OCI-LY7 (cell line): Measurements from ENCODE around the gene CORO2A. TPM values are rescaled to one million over a fixed set of nuclear protein-coding genes. Genes with fewer than 3 reads are reported as not detected.

Experiments
- BruUV-seq: library from RNA; stranded (reverse); fragments of 400-500 nt; replicated peaks from 2 replicates; lab custom pipeline; 2021; lab: Mats Ljungman, UMichigan
- CTCF ChIA-PET: fragments of 300-600 bp; sonication (Branson Sonifier 250); formaldehyde crosslinking; loops from one replicate; lab custom pipeline; 2022; ENCODE audit warnings: antibody characterized with exemption; ENCODE audit not compliant: unreplicated experiment; lab: Charles Lee
- POLR2A ChIA-PET: fragments of 300-600 bp; sonication (Branson Sonifier 250); formaldehyde crosslinking; loops from one replicate; lab custom pipeline; 2022; ENCODE audit warnings: antibody characterized with exemption; lab: Charles Lee
- DNase-seq: peaks from one replicate; pipeline ENCODE4 v3.0.0-alpha.2; 2015; ENCODE audit warnings: low spot score
- H2AFZ ChIP-seq: fragments of 200-600 bp; sonication (generic), shearing (Covaris generic); 2 replicates; pipeline ENCODE4 v1.6.1; 2014; ENCODE audit warnings: mild to moderate bottlenecking, antibody characterized with exemption, low read length, moderate library complexity
- H3K27ac ChIP-seq: fragments of 200-600 bp; sonication (generic); 2 replicates; pipeline ENCODE4 v1.5.1; 2014; ENCODE audit warnings: mixed run types, low read depth, mild to moderate bottlenecking, moderate library complexity, low read length, inconsistent platforms; ENCODE audit not compliant: poor library complexity, severe bottlenecking
- H3K36me3 ChIP-seq: fragments of 200-600 bp; sonication (generic); 2 replicates; pipeline ENCODE4 v1.6.1; 2014; ENCODE audit warnings: mild to moderate bottlenecking, antibody characterized with exemption, low read length, moderate library complexity, mixed read lengths; ENCODE audit not compliant: insufficient read depth
- H3K4me1 ChIP-seq: fragments of 200-600 bp; sonication (generic); 2 replicates; pipeline ENCODE4 v1.5.1; 2014; ENCODE audit warnings: mild to moderate bottlenecking, low read length; ENCODE audit not compliant: insufficient read depth, poor library complexity, severe bottlenecking
- H3K4me2 ChIP-seq: fragments of 200-600 bp; sonication (generic); 2 replicates; pipeline ENCODE4 v1.6.1; 2014; ENCODE audit warnings: mild to moderate bottlenecking, low read length
- H3K4me3 ChIP-seq: fragments of 200-600 bp; sonication (generic); 2 replicates; pipeline ENCODE4 v1.5.1; 2014; ENCODE audit warnings: mild to moderate bottlenecking, low read depth, low read length; ENCODE audit not compliant: poor library complexity, severe bottlenecking
- H3K79me2 ChIP-seq: fragments of 200-600 bp; sonication (generic); 2 replicates; pipeline ENCODE4 v1.6.1; 2016; ENCODE audit warnings: low read depth, mild to moderate bottlenecking, low read length, moderate library complexity, mixed read lengths; ENCODE audit not compliant: insufficient read depth
- H3K9me2 ChIP-seq: fragments of 200-600 bp; sonication (generic); 2 replicates; pipeline ENCODE4 v1.6.1; 2016; ENCODE audit warnings: mild to moderate bottlenecking, low read length, mixed read lengths; ENCODE audit not compliant: insufficient read depth
- H3K9me3 ChIP-seq: fragments of 200-600 bp; sonication (generic); 2 replicates; pipeline ENCODE4 v1.6.1; 2014; ENCODE audit warnings: mild to moderate bottlenecking, mixed run types, low read length, mixed read lengths
- H4K20me1 ChIP-seq: fragments of 200-600 bp; sonication (generic); 2 replicates; pipeline ENCODE4 v1.6.1; 2014; ENCODE audit warnings: mild to moderate bottlenecking, antibody characterized with exemption, low read length, moderate library complexity, mixed read lengths; ENCODE audit not compliant: insufficient read depth
- CTCF ChIP-seq: fragments of 200-600 bp; sonication (generic); conservative IDR thresholded peaks from 2 replicates; pipeline ENCODE4 v1.5.1; 2014; ENCODE audit warnings: mild to moderate bottlenecking, antibody characterized with exemption, low read length, moderate library complexity, mixed read lengths
- EZH2phosphoT487 ChIP-seq: fragments of 200-600 bp; sonication (generic); IDR thresholded peaks from 2 replicates; pipeline ENCODE4 v1.6.1; 2018; ENCODE audit warnings: low read depth, borderline replicate concordance, mild to moderate bottlenecking, mixed run types, antibody characterized with exemption, low read length, moderate library complexity, mixed read lengths
- intact Hi-C: fragments of 100-400 bp; cut with micrococcal nuclease; formaldehyde crosslinking; loops from one replicate; pipeline ENCODE4 v1.10.0; 2022; ENCODE audit not compliant: unreplicated experiment
- total RNA-seq, 2 experiments: library from RNA; depleted of rRNA in 1 of 2; stranded (reverse); fragments of >200 nt in 1 of 2; shearing (Covaris generic) in 1 of 2; gene quantifications; 2 replicates each; pipeline ENCODE4 v1.2.3, GENCODE V29; 2014 to 2022

Gene CORO2A
- total RNA-seq, 2 experiments from 2014 or later: 1.8 to 3.9 TPM

GRCh38 chr9:98217255-98217654, 24.8 kb upstream of the CORO2A start:
- Histone ChIP-seq H3K36me3 (no peaks in the 10 kb centered on the region), H3K9me2 (no peaks in the 10 kb centered on the region), H3K79me2 (no peaks in the 10 kb centered on the region), H3K4me2 (no peak overlapping the region), H4K20me1 (no peaks in the 10 kb centered on the region), H3K9me3 (no peaks in the 10 kb centered on the region), H3K27ac (no peak overlapping the region), H3K4me1 (no peaks in the 10 kb centered on the region), H3K4me3 (no peak overlapping the region), H2AFZ (no peak overlapping the region)
- no TSS peak for BruUV-seq
- TF ChIP-seq EZH2phosphoT487 (no peak), CTCF (no peak)
- ChIA-PET POLR2A (no interaction called here), CTCF (no interaction called here)
- intact Hi-C loops: no loop called here
- DNase-seq: no peak

- TF ChIP-seq EZH2phosphoT487 (no peak), CTCF (no peak)
- Histone ChIP-seq H3K9me3 (no peaks in the 10 kb centered on the region), H3K4me3 (no peak overlapping the region), H3K79me2 (no peaks in the 10 kb centered on the region), H3K36me3 (no peaks in the 10 kb centered on the region), H3K4me1 (no peaks in the 10 kb centered on the region), H3K9me2 (no peaks in the 10 kb centered on the region), H4K20me1 (no peaks in the 10 kb centered on the region), H2AFZ (no peak overlapping the region), H3K27ac (no peak overlapping the region), H3K4me2 (no peak overlapping the region)
- no TSS peak for BruUV-seq
- intact Hi-C loops: no loop called here
- DNase-seq: no peak
- ChIA-PET POLR2A (no interaction called here), CTCF (no interaction called here)
Observed at GRCh38 chr9:98216391-98216790, 24.0 kb upstream of the CORO2A start.

- no peaks in the 10 kb centered on the region for H3K9me3 ChIP-seq
- H3K79me2 ChIP-seq: no peaks in the 10 kb centered on the region
- H3K4me1 ChIP-seq: no peaks in the 10 kb centered on the region
- no peaks in the 10 kb centered on the region for H3K36me3 ChIP-seq
- H3K4me3 ChIP-seq: no peak overlapping the region
- H4K20me1 ChIP-seq: no peaks in the 10 kb centered on the region
- ChIA-PET POLR2A (no interaction called here), CTCF (no interaction called here)
- TF ChIP-seq CTCF (peak; percentile 64), EZH2phosphoT487 (no peak)
- intact Hi-C loops: no loop called here
- no peak overlapping the region for H2AFZ ChIP-seq
- H3K9me2 ChIP-seq: no peaks in the 10 kb centered on the region
- no TSS peak for BruUV-seq
- DNase-seq: peak; percentile 32
- H3K27ac ChIP-seq: no peak overlapping the region
- H3K4me2 ChIP-seq: no peak overlapping the region
Observed at GRCh38 chr9:98215821-98216220, 23.4 kb upstream of the CORO2A start.
